ENCODE results near the gene CCDC82. TPM values are rescaled to one million over a fixed set of nuclear protein-coding genes. Genes with fewer than 3 reads are reported as not detected.

CCDC82 gene
- total RNA-seq, 1 experiment from 2014 or later, result 19.9 TPM

- no peaks in the 10 kb centered on the region for H4K20me1 ChIP-seq (ENCODE audit: insufficient read depth)
- ChIA-PET CTCF (interaction anchor here (0.6 kb wide), 1 partner anchor 74 kb away, joined by 5 read pairs; no protein-coding TSS in a partner anchor), POLR2A (ENCODE audit: unreplicated experiment) (interaction anchor here (0.6 kb wide), 1 partner anchor 104 kb away, joined by 4 read pairs; no protein-coding TSS in a partner anchor)
- H3K9me3 ChIP-seq (ENCODE audit: insufficient read depth, low read depth), result no peaks in the 10 kb centered on the region
- H3K79me2 ChIP-seq (ENCODE audit: low read depth), result peaks cover 88% of the 10 kb centered on the region
- H3K4me3 ChIP-seq, result no peak overlapping the region
- H3K27me3 ChIP-seq (ENCODE audit: insufficient read depth, low read depth), result no peaks in the 10 kb centered on the region
- intact Hi-C loops (cut with micrococcal nuclease; ENCODE audit: unreplicated experiment), result no loop called here
- DNase-seq, result no peak
- H3F3A ChIP-seq (ENCODE audit: insufficient read depth, low read depth), result peaks cover 47% of the 10 kb centered on the region
- H3K36me3 ChIP-seq (ENCODE audit: low read depth), result peaks cover 48% of the 10 kb centered on the region
- TF ChIP-seq EZH2 (IDR thresholded peaks at IDR 0.05; ENCODE audit: low read depth) (no peak), CTCF (conservative IDR thresholded peaks at IDR 0.05) (no peak)
- H3K27ac ChIP-seq, result peak overlapping the region; percentile 96
- H3K4me2 ChIP-seq, result peak overlapping the region; percentile 75; the same call in 1 of the 2 replicates
- peaks cover 73% of the 10 kb centered on the region for H3K4me1 ChIP-seq (replicated peaks; ENCODE audit: insufficient read depth)
- no TSS peak for BruUV-seq (replicated peaks)
- no peak overlapping the region for H2AFZ ChIP-seq
- H3K9me2 ChIP-seq (ENCODE audit: insufficient read depth), result no peaks in the 10 kb centered on the region
Observed at GRCh38 chr11:96317571-96317970, 72.1 kb downstream of the CCDC82 start.

- Histone ChIP-seq H3K27ac (peak overlapping the region; percentile 96), H3K36me3 (ENCODE audit: low read depth) (peaks cover 49% of the 10 kb centered on the region), H2AFZ (no peak overlapping the region), H3K9me2 (ENCODE audit: insufficient read depth) (no peaks in the 10 kb centered on the region), H3K4me1 (replicated peaks; ENCODE audit: insufficient read depth) (peaks cover 80% of the 10 kb centered on the region), H3K79me2 (ENCODE audit: low read depth) (peaks cover 88% of the 10 kb centered on the region), H3K9me3 (ENCODE audit: insufficient read depth, low read depth) (no peaks in the 10 kb centered on the region), H3F3A (ENCODE audit: insufficient read depth, low read depth) (peaks cover 47% of the 10 kb centered on the region), H3K27me3 (ENCODE audit: insufficient read depth, low read depth) (no peaks in the 10 kb centered on the region), H3K4me3 (no peak overlapping the region), H4K20me1 (ENCODE audit: insufficient read depth) (no peaks in the 10 kb centered on the region), H3K4me2 (peak overlapping the region; percentile 75)
- no TSS peak for BruUV-seq (replicated peaks)
- TF ChIP-seq EZH2 (IDR thresholded peaks at IDR 0.05; ENCODE audit: low read depth), result no peak
- no peak for TF ChIP-seq CTCF (conservative IDR thresholded peaks at IDR 0.05)
- intact Hi-C loops (cut with micrococcal nuclease; ENCODE audit: unreplicated experiment), result no loop called here
- ChIA-PET CTCF (no interaction called here), POLR2A (ENCODE audit: unreplicated experiment) (interaction anchor here (0.6 kb wide), 1 partner anchor 103 kb away, joined by 4 read pairs; no protein-coding TSS in a partner anchor)
- DNase-seq, result no peak
Observed at GRCh38 chr11:96316869-96317268, 72.8 kb downstream of the CCDC82 start.

GRCh38 chr11:96315476-96315875 lies 74.2 kb downstream of the CCDC82 start:
- Histone ChIP-seq H3K27me3 (ENCODE audit: insufficient read depth, low read depth) (no peaks in the 10 kb centered on the region), H3K36me3 (ENCODE audit: low read depth) (peaks cover 49% of the 10 kb centered on the region), H3K4me1 (replicated peaks; ENCODE audit: insufficient read depth) (peaks cover 94% of the 10 kb centered on the region), H3K4me2 (peak overlapping the region; percentile 75), H4K20me1 (ENCODE audit: insufficient read depth) (no peaks in the 10 kb centered on the region), H3K79me2 (ENCODE audit: low read depth) (peaks cover 88% of the 10 kb centered on the region), H3K9me3 (ENCODE audit: insufficient read depth, low read depth) (no peaks in the 10 kb centered on the region; the same call in 1 of the 2 replicates), H3K4me3 (peak overlapping the region; percentile 21; the same call in 1 of the 2 replicates), H2AFZ (no peak overlapping the region), H3K27ac (peak overlapping the region; percentile 96), H3K9me2 (ENCODE audit: insufficient read depth) (no peaks in the 10 kb centered on the region), H3F3A (ENCODE audit: insufficient read depth, low read depth) (peaks cover 56% of the 10 kb centered on the region)
- ChIA-PET CTCF (interaction anchor here (1.4 kb wide), 1 partner anchor 28 kb away, joined by 5 read pairs; the partner anchor contains the start of gene MAML2), POLR2A (ENCODE audit: unreplicated experiment) (no interaction called here)
- TF ChIP-seq CTCF (conservative IDR thresholded peaks at IDR 0.05), result no peak
- TF ChIP-seq EZH2 (IDR thresholded peaks at IDR 0.05; ENCODE audit: low read depth), result no peak
- intact Hi-C loops (cut with micrococcal nuclease; ENCODE audit: unreplicated experiment), result loop anchor here (2.0 kb wide), 1 partner anchor 225 kb away; no protein-coding TSS in a partner anchor
- BruUV-seq (replicated peaks), result no TSS peak
- DNase-seq, result no peak
